Fibroblast of upper back skin (primary cell): ENCODE results near the gene AASS.

ENCODE experiments used
- DNase-seq: peaks from one replicate; pipeline ENCODE4 v3.0.0-alpha.2; 2013

Gene AASS

GRCh38 chr7:122103064-122103463 is 41.0 kb downstream of the AASS start:
- no peak for DNase-seq

GRCh38 chr7:122100021-122100420 is 44.0 kb downstream of the AASS start:
- DNase-seq = no peak

GRCh38 chr7:122095642-122096041 is 48.4 kb downstream of the AASS start:
- DNase-seq = no peak

DNA sequence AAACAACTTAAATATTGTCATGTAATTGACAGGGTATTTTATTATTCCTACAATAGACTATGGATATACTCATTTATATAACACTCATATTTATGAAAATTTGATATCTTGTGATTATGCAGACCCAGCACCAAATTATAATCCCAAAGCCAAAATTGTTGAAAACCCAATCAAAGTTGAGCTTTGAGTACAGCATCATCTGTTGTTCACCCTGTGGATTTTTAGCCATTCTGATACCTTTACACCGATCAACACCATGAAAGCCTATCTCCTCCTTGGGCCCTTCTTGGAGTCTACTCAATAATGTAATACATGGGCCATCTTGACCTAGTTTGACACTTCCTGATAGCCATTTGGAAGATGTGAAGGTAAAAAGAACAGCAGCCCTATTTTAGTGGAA is 49.5 kb downstream of the AASS start:
- DNase-seq = no peak

- DNase-seq = peak; percentile 71
These were observed 50.9 kb downstream of the AASS start for GRCh38 chr7:122092964-122093797.

GRCh38 chr7:122082670-122083069 is 61.4 kb downstream of the AASS start:
- no peak for DNase-seq

DNA sequence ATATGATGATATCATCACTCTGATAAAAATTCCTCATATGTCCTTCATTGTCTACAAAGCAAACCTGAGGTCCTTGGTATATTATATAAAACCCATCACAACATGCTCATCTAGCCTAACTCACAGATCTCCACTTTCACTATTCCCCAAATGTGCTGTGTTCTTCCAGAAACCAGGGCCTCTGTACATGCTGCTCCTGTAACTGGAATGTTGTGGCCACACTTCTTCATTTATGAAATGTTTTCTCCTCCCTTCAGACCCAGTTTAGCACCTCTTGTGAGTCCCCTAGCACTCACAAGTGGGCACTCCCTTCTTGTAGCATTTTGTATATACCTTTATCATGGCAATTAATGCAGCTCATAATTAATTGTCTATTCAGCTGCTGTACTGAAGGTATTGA is 61.9 kb downstream of the AASS start:
- DNase-seq = no peak

GRCh38 chr7:122073635-122074034 is 70.4 kb downstream of the AASS start:
- DNase-seq = no peak

DNA sequence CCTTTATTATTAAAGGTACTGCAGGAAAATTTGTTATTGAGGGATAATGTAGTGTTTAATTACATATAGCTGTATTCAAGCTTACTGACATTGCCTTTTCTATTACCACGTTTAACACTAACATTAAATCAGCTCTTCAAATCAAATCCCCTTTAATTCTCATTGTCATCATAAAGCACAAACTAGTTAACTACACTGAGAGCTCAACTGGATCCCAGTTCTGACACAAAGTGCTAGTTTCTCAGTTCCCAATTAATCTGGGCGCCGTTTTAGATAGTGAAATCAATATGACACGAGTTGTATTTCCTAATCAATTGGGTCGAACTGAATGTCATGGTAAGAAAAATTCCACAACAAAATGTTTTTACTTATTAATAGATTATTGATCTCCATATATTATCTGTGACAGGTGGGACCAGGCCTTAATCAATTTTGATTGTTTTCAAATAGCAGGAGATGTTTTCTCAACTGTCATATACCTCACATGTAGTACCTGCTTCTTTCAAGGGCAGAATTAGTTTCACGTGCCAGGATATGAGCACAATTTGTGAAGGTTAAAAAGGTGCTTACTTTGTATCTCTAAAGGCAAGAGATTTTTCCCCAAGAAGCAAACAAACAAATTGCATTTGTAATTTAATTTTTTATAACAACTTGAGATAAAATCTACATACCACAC is 71.0 kb downstream of the AASS start:
- no peak for DNase-seq

DNA sequence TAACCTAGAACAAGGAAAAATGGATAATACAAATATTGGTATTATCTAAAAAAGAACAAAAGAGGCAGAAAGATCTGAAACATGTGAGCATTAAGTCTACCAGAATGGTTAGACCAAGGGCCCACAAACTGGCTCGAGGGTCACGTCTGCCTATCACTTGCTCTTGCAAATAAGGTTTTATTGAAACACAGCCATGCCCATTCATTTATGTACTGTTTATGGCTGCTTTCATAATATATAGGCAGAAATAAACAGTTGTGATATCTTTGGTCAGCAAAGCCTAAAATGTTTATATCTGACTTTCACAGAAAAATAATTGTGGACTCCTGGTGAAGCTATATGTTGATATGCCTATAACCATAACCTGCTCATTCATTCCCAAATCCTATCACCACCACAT is 71.8 kb downstream of the AASS start:
- DNase-seq = no peak

GRCh38 chr7:122070834-122071233 is 73.2 kb downstream of the AASS start:
- DNase-seq = no peak

DNA sequence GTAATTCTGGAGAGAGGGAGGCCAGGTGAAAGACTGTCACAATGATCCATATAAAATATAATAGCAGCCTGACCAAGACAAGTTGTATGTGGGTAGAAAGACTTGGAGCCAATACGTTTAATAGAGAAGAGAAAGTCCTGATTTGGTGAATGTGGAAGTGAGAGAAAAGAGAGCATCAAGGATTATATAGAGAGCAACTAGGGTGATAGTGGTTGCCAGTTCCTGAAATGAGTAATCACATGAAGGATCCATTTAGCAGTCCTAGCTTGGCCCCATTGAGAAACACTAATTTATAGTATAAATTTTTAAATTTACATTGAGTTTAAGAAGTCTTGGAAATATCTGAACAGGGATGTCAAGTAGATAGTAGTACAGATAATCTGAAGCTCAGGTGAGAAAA is 74.0 kb downstream of the AASS start:
- no peak for DNase-seq

DNA sequence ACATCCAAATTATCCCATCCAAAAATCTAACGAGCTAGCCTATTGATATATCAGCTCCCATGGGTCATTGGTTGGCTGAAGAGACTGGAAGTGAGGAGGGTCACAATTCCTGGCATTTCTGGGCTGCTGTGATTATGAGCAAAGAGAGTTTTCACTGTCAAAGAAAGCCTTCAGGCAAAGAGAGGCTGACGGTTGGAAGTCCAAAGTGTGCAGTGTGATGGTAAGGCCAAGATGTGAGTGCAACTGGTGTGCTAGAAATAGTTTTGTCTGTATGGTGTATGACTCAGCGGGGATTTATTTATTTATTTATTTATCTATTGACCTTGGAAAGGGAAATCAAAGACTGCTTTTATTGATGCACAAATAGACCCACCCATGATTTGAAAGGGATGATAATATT is 75.0 kb downstream of the AASS start:
- no peak for DNase-seq

DNA sequence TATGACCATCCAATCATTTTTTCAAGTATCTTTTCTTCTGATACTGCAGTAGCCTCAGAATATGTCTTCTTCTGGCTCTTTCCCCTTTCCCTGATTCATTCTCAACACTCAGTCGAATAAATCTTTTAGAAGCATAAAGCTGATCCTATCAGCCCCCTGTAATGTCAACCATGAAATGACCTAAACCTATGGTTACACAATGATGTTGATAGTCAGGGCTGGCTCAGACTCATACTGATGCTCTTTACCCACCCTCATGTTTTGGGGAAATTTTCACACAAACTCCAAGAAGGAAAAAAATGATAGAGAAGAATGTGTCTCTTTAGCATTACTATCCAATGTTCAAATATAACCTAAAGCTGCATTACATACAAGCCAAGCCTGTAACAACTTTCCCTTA is 76.0 kb downstream of the AASS start:
- DNase-seq = no peak

DNA sequence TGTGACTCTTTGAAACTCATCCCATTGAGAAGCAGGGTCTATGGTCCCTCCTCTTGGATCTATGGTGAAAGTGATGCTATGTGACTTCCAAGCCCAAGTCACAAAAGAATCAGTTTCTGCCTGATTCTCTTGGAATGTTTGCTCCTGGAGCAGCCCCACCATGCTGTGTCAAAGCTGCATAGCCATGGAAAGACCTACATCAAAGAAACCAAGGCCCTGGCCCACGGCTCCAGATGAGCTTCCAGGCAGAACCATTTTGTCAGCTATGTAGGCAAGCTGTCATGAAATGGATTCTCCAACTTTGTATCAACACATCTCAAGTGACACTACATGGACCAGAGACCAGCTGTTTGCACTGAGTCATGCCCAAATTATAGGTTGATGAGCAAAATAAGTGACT is 77.0 kb downstream of the AASS start:
- DNase-seq = no peak

- no peak for DNase-seq
These were observed 79.1 kb downstream of the AASS start for GRCh38 chr7:122064971-122065370.

DNA sequence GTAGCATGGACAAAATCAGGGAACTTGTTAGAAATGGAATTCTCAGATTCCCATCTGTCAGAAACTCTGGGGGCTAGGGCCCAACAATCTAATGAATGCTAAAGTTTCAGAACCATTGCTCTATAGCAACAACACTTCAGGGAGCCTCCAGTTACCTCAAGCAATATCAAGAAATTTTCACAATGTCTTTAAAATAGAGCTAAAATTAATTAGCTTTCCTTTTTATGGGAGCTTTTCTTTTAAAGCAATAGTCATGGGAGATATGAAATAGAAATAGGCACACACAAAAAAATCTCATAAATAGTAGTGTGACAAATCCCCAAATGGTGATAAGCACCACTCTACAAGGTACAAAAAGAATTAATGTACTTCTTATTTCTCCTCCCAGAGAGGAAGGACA is 80.9 kb downstream of the AASS start:
- no peak for DNase-seq

DNA sequence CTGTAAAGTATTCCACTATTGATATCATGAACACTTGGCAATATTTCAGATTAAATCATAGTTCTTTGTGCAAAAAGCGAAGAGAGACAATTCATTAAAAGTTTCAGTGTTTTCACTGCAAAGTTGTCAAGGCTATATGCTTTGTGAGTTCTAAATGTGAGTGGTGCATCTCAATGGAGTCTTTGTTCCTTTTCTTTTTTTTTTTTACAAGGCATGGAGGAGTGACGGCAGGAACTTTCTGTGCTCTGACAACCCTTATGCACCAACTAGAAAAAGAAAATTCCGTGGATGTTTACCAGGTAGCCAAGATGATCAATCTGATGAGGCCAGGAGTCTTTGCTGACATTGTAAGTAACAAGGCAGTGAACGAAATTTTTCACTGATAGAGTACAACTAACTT is 84.5 kb downstream of the AASS start:
- DNase-seq = no peak

DNA sequence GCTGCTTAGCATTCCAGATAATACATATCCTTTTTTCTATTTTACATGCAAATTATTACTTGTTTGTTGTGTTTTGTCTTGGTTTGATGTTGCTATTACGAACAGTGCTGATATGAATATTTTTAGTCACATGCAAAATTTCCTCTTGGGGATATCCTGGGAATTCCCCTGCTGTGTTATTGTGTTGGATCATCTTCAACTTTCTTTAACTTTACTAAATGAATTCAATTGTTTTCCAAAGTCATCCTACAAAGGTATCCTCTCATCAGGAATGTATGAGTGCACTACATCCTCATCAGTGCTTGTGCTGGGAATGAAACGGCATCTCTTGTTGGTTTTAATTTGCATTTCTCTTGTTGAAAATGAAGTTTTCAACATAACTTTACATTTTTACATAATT is 87.1 kb downstream of the AASS start:
- DNase-seq = no peak

DNA sequence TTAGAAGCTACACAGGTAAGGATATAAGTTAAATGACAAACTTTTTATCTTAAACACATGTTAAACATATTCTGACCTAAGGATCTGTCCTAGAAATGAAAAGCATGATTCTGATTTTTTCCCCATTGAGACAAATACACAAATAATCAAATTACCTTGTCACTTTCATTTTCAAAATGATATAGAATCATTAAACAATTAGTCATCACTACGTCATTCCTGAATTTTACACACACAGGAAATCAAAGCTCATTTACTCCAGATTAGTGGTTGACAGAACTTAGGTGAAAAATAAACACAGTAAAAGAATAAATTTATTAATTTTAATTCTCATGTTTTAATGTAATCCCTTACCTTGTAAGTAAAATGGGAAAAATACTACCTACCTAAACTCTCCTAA is 89.0 kb downstream of the AASS start:
- DNase-seq = no peak

- DNase-seq = no peak
These were observed 89.7 kb downstream of the AASS start for GRCh38 chr7:122054393-122054792.

GRCh38 chr7:122046402-122046801 is 97.6 kb downstream of the AASS start:
- no peak for DNase-seq

DNA sequence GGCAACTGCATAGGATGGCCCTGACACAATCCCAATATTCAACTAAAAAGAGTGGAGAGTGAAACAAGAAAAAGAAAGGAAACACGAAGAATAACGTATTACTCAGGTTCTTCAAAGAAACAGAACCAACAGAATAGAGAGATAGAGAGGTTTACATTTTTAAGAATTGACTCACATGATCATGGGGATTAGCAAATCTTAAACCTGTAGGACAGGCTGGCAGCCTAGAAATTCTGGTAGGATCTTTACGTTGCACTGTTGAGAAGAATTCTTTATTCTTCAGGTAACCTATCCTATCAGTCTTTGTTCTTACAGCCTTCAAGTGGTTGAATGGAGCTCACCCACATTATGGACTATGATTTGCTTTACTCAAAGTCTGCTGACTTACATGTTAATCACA is 103.9 kb downstream of the AASS start:
- no peak for DNase-seq

GRCh38 chr7:122038904-122039303 is 105.1 kb downstream of the AASS start:
- peak; percentile 19 for DNase-seq

GRCh38 chr7:122038134-122038533 is 105.9 kb downstream of the AASS start:
- no peak for DNase-seq
